ENCODE results near the gene CD53.
A peak's percentile ranks its signal among the peaks of the same experiment; 100 is the strongest.

CD53 gene

GRCh38 chr1:110877364-110877763 is 4.4 kb downstream of the CD53 start:
- peak; percentile 14 for DNase-seq

DNA sequence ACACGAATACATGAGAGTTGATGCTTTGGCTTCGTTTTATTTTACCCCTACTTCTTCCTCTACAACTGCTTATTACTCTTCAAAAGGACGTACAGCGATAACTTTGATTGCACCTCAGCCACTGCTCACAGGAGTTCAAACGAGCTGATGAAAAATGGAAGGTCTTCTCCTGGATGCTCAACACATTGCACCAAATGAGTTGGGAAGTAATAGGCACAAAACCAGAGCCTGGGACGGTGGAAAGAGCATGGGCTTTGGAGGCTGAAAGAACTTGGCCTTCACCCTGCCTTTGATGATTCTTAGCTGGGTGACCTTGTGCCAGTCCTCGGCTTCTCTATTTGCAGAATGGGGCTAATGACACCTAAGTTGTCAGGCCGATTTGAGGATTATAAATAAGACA is 4.8 kb downstream of the CD53 start:
- peak; percentile 10 for DNase-seq

GRCh38 chr1:110878591-110878990 is 5.6 kb downstream of the CD53 start:
- no peak for DNase-seq

DNA sequence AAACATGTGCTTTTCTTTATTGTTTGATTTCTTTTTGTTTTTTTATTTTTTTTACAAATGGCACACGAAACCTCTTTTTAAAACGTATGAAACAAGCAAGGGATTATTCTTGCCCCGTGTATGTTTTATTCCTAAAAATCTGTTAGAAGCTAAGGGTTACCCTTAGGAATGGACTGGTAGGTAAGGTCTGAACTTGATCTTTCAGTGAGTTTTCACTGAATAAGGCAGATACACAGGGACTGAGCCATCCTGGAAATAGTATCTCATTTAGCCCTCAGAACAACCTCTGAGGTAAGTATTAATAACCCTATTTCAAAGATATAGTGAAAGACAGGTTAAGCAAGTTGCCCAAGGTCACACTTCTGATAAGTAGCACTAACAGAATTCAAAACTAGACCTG is 6.0 kb downstream of the CD53 start:
- DNase-seq = no peak

DNA sequence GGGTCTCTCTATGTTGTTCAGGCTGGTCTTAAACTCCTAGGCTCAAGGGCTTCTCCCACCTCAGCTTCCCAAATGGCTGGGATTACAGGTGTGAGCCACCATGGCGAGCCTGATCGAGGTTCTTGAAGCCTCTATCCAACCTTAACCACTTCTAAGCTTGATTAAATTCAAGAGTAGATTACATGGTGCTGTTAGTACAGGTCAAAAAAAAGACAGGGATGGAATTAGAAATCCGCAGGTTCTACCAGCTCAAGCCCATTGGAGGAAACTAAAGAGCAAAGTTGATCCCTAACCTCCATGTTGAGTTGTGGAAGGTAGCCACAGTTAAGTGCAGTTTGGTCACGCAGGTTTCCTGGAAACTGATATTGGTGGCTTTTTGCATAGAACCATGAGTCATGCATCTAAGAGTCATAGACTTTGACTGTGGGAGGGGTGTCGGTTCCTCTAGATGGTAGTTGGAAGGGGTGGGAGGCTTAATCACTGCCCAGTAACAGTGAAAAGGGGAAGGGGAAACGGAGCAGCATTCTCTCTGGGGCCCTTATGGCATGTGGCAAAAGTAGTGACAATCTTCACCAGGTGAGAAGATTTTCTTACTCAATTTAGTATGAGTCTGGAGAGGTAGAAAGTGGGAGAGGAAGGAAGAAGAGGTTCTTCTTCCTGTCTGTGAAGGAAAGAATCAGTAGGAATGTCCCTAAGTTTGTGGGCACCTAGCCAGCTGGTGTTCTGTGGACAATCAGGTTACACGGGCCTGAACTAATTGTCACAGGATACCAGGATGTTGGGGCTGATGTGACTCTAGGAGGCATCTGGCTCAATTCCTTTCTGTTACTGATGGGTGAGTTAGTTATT is 7.0 kb downstream of the CD53 start:
- peak; percentile 92 for DNase-seq

GRCh38 chr1:110880708-110881374 is 7.9 kb downstream of the CD53 start:
- DNase-seq = peak; percentile 83

DNA sequence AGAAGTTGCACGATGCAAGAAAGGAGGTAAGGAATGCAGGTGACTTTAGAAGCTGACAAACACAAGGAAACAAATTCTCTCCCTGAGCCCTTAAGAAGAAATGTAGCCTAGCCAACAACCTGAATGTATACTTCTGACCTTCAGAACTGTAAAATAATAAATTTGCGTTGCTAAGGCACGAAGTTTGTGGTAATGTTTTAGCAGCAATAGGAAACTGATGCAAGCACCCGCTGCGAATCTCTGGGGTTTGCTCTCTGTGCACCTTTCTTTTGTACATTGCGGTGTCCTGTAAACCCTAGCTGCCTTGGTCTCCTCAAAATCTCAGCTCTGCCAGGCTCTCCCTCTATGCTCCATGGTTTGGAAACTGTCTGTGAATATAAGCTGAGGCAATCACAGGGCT is 15.1 kb downstream of the CD53 start:
- DNase-seq = no peak

GRCh38 chr1:110888641-110889040 is 15.7 kb downstream of the CD53 start:
- no peak for DNase-seq

GRCh38 chr1:110890474-110891196 is 17.7 kb downstream of the CD53 start:
- no peak for DNase-seq

GRCh38 chr1:110893908-110894490 is 21.1 kb downstream of the CD53 start:
- DNase-seq = no peak

DNA sequence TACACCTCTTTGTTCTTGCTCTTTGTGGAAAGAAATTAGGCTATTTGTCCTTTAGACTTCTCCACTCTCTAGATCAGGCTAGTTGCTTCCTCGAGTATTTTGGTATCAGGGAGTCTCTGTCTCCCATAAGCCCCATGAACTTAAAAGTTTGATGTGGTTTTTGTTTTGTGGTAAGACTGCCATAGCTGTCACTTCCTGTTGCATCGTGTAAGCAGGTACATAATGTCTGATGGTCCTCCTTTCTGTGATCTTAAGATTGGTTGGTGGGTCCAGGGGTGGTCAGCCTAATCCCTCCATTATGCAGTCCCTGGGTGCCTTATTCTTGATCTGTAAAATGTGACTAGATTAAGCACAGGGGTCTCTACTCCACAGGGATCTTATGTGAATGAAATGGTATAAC is 23.1 kb downstream of the CD53 start:
- DNase-seq = peak; percentile 25

DNA sequence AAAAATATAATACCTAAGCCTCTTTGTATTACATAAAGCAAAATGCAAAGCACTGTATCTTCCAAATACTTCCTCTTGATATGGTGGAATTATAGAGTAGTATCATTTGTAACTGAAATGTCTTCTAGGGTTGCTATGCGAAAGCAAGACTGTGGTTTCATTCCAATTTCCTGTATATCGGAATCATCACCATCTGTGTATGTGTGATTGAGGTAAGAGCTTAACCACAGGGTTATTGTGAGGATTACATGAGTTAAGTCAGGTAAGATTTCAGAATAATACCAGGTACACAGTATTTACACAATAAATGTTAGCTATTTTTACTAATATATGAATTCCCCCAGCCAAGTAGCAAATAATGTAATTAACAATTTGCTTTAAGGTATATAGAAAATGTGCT is 24.7 kb downstream of the CD53 start:
- no peak for DNase-seq

GRCh38 chr1:110898734-110899457 is 25.9 kb downstream of the CD53 start:
- no peak for DNase-seq

- no peak for DNase-seq
Observed at GRCh38 chr1:110899458-110899843, 26.5 kb downstream of the CD53 start.

DNA sequence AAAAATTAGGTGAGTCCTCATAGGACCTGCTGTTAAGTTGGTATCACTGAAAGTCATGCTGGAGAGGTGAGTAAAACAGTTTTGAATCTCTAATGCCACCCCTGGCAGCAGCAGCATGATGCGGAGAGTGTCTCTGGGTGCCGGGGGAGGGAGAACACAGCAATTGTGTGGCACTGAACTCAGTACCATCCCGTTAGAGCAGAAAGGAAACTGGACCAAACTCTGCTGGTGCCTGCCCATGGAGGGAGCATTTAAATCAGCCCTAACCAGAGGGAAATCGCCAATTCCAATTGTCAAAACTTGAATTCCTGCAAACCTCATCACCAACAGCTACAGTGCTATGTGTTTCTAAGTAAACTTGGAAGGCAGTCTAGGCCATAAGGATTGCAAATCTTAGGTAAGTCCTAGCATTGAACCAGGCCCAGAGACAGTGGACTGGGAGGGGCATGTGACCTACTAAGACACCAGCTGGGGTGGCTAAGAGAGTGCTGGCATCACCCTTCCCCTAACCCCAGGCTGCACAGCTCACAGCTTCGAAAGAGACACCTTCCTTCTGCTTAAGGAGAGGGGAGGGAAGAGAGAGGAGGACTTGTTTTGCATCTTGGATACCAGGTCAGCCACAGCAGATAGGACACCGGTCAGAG is 30.0 kb downstream of the CD53 start:
- no peak for DNase-seq

- no peak for DNase-seq
Observed at GRCh38 chr1:110903853-110904500, 31.0 kb downstream of the CD53 start.

DNA sequence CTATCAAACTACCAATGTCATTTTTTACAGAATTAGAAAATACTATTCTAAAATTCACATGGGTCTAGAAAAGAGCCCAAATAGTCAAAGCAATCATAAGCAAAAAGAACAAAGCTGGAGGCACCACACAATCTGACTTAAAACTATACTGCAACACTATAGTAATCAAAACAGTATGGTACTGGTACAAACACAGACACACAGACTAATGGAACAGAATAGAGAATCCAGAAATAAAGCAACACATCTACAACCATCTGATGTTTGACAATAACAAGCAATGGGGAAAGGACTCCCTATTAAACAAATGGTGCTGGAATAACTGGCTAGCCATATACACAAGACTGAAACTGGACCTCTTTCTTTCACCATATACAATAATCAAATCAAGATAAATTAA is 39.8 kb downstream of the CD53 start:
- DNase-seq = no peak

GRCh38 chr1:110914676-110915075 is 41.7 kb downstream of the CD53 start:
- no peak for DNase-seq

DNA sequence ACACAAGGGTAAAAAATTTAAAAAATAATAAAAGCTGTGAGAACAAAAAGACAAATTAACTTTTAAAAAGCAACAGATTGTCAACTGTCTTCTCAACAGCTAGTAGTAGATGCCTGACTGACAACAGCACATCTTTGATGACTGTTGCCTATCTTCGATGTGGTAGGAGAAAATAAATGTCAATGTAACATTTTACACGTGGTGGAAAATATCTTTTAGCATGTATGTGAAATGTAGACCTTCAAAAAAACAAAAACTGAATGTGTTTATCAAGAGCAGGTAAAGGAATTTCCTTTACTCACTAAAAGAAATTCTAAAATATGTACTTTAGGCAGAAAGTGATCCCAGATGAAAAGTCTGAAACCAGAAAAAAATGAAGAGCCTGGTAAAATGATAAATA is 42.9 kb downstream of the CD53 start:
- no peak for DNase-seq

DNA sequence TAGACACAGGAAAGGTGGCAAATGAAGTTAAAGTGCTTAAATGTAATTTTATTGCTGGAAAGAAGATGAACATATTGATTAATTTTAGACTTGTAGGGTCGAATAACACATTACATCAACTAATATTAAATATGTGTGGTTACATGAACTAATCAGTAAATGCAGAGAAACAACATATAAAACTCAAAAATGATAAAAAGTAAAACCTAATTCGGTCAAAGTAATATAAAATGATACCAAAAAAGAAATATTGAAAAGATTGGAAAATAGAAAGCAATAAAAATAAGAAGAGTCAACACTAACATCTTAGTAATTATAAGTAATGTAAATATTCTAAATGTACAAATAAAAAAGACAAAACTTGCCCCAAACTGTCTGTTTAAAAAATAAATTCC is 43.3 kb downstream of the CD53 start:
- no peak for DNase-seq

GRCh38 chr1:110916669-110917306 is 43.8 kb downstream of the CD53 start:
- peak; percentile 61 for DNase-seq

Measured in activated CD4-positive, alpha-beta T cell treated with anti-CD3 and anti-CD28 coated beads, Interleukin-2, amount 50 U/mL, for 16 hours (primary cell).